GM12874 (cell line): ENCODE measurements around the gene SNRPD2.
A peak's percentile ranks its signal among the peaks of the same experiment; 100 is the strongest.

Experiments used
- TF ChIP-seq, protein P1 (sequence below): IDR thresholded peaks from 2 replicates; pipeline ENCODE4 v1.5.1; 2011; ENCODE audit warnings: low read depth, mild to moderate bottlenecking, control low read depth, low read length, moderate library complexity; ENCODE audit not compliant: insufficient read depth

Gene SNRPD2

DNA sequence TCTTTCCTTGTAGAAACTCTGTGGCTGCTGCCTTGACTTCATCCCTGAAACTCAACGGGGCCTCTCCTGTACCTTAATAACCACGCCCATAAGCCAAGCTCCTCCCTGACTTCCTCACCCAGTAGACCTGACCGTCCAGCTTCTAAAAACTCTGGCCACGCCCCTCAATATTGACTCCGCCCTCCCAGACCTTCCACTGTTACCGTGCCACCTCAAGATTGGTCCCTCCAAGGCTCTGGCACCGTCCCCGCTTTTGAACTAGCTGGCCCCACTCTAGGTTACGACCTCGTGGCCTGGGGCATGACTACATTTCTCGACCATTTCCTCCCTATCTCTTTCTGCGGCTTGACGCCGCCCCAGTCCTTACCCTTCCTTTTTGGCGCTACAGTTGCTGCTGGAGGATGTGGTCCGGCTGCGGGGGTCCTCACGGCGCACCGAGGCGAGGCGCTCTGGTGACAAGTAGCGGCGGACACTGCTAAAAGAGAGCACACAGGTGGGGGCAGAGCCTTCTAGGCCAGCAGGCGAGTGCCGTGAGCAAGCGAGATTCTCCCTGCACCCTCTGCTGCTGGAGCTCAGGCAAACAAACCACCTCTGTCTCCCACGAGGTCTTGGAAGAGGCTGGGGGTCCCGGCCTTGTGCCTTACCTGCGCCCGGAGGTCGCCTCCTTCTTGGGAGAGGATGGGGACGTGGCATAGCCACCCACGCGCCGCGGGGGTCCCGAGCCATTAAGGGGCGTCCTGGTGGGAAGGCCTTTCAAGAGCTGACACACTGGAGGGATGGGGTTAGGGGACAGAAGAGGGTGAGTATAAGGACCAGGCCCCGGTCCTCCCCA lies 50.3 kb downstream of the SNRPD2 start:
- TF ChIP-seq, protein P1, sequence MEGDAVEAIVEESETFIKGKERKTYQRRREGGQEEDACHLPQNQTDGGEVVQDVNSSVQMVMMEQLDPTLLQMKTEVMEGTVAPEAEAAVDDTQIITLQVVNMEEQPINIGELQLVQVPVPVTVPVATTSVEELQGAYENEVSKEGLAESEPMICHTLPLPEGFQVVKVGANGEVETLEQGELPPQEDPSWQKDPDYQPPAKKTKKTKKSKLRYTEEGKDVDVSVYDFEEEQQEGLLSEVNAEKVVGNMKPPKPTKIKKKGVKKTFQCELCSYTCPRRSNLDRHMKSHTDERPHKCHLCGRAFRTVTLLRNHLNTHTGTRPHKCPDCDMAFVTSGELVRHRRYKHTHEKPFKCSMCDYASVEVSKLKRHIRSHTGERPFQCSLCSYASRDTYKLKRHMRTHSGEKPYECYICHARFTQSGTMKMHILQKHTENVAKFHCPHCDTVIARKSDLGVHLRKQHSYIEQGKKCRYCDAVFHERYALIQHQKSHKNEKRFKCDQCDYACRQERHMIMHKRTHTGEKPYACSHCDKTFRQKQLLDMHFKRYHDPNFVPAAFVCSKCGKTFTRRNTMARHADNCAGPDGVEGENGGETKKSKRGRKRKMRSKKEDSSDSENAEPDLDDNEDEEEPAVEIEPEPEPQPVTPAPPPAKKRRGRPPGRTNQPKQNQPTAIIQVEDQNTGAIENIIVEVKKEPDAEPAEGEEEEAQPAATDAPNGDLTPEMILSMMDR: no peak

DNA sequence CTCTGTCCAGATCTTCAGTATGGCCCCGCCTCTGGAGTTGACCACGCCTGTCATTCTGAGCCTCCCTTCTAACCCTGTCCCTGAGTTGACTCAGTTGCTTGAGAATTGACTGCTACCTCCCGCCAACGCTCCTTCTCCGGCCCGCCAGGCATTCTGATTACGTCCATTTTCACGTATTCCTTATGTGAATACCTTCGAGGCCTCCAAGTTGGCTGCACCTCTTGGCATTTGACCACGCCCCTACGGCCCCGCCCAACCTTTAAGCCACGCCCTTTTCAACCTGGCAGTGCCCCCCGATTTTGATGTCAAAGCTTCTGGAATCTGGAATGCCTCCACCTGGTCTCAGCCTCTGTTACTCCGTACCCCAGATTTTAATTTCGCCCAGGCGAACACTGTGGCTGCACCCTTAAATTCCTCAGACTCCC lies 50.9 kb downstream of the SNRPD2 start:
- TF ChIP-seq, protein P1: no peak

DNA sequence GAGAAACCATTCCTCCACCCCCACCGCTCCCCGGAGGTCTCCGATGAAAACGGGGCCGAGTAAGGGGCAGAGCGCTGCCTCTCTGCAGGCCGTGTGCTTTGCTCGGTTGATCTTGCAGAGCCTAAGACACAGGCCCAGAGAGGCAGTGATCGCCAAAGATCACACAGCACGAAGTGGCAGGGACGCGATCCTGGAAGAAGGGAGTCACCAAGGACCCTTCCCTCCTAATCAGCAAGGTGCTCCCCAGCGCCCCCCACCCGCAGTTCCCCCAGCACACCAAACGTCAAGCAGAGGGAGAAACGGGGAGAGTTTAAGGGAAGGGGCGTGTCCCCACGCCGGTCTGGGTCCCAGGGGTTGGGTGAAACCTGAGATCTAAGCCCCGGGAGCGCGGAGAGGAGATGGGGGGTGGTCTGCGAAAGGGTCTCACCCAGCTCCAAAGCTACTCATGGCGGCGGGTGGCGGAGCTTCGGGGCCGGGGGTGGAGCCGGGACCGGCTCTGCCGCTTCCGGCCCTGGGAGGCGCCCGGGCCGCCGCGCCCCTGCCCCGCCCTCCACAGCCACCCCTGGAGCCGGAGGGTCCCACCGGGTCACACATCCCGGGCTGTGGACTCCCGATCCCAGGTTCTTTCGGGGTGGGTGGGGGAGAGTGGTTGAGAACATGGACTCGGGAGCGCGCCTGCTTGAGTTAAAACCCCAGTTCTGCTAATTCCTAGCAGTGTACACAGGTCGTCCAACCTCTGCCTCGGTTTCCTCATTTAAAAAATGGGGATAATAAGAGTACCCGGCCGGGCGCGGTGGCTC lies 52.6 kb downstream of the SNRPD2 start, which contains the start of gene EML2:
TSS of gene EML2 (minus strand) at position 468 of the 800 bp plus-strand sequence. CDS start at position 447, 21 bp downstream.
- TF ChIP-seq, protein P1: peak; percentile 65

DNA sequence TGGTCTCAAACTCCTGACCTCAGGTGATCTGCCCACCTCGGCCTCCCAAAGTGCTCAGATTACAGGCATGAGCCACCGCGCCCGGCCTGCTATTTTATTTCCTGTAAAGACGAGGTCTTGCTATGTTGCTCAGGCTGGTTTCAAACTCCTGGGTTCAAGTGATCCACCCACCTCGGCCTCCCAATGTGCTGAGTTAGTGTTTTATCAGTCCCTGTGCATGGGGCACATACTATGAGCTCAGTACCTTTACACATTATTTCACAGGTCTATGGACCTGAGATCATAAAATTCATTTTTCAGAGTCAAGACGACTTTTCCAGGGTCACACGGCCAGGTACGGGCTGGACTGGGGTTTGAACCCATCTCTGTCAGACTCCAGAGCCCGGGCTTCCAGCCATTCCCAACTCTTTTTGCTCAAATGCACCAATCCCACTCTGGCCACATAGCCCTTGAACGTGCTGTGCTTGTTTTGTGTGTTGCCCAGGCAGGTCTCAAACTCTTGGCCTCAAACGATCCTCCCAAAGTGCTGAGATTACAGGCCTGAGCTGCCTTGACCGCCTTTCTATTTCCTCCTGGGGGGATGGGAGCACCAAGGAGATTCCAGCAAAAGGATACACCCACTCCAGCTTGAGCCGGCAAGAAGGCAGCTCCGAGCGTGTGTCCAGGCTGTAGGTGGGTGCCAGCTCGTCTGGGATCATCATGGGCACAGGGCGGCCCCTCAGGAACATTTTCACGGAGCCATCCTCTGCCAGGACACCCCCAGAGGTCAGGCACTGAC lies 53.7 kb downstream of the SNRPD2 start:
- TF ChIP-seq, protein P1: no peak
